ENCODE measurements around the gene SLCO3A1.

SLCO3A1 gene

GRCh38 chr15:91852741-91853510 lies 582 bp upstream of the SLCO3A1 start:
- H3K9ac ChIP-seq (ENCODE audit: low read depth, low read length): no peak overlapping the region
- H3K4me2 ChIP-seq (ENCODE audit: insufficient read depth, low read length): no peak overlapping the region
- H3K9me3 ChIP-seq (ENCODE audit: insufficient read depth, low read length, severe bottlenecking): no peaks in the 10 kb centered on the region
- H2AFZ ChIP-seq (ENCODE audit: low read depth, low read length): no peak overlapping the region
- no peaks in the 10 kb centered on the region for H3K79me2 ChIP-seq (ENCODE audit: insufficient read depth, low read length)
- DNase-seq (no peak), ATAC-seq (ENCODE audit: insufficient read depth, low read depth) (no peak)
- H4K20me1 ChIP-seq (ENCODE audit: insufficient read depth, low read length): no peaks in the 10 kb centered on the region
- H3K36me3 ChIP-seq (ENCODE audit: insufficient read depth, low read length): no peaks in the 10 kb centered on the region
- no peak for TF ChIP-seq EZH2 (IDR thresholded peaks at IDR 0.05; ENCODE audit: borderline replicate concordance, low read depth, low read length, severe bottlenecking)
- TF ChIP-seq, protein P1, sequence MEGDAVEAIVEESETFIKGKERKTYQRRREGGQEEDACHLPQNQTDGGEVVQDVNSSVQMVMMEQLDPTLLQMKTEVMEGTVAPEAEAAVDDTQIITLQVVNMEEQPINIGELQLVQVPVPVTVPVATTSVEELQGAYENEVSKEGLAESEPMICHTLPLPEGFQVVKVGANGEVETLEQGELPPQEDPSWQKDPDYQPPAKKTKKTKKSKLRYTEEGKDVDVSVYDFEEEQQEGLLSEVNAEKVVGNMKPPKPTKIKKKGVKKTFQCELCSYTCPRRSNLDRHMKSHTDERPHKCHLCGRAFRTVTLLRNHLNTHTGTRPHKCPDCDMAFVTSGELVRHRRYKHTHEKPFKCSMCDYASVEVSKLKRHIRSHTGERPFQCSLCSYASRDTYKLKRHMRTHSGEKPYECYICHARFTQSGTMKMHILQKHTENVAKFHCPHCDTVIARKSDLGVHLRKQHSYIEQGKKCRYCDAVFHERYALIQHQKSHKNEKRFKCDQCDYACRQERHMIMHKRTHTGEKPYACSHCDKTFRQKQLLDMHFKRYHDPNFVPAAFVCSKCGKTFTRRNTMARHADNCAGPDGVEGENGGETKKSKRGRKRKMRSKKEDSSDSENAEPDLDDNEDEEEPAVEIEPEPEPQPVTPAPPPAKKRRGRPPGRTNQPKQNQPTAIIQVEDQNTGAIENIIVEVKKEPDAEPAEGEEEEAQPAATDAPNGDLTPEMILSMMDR (IDR thresholded peaks at IDR 0.05; ENCODE audit: borderline replicate concordance, extremely low read depth, low read length, poor library complexity, severe bottlenecking): no peak
- no peak overlapping the region for H3K4me3 ChIP-seq (ENCODE audit: low read depth in 1 of 2, low read length in 2 of 2)
- no peaks in the 10 kb centered on the region for H3K4me1 ChIP-seq (ENCODE audit: insufficient read depth, low read length)
- no peak overlapping the region for H3K27ac ChIP-seq (ENCODE audit: low read length)
- H3K27me3 ChIP-seq (ENCODE audit: insufficient read depth, low read length, poor library complexity): no peaks in the 10 kb centered on the region

DNA sequence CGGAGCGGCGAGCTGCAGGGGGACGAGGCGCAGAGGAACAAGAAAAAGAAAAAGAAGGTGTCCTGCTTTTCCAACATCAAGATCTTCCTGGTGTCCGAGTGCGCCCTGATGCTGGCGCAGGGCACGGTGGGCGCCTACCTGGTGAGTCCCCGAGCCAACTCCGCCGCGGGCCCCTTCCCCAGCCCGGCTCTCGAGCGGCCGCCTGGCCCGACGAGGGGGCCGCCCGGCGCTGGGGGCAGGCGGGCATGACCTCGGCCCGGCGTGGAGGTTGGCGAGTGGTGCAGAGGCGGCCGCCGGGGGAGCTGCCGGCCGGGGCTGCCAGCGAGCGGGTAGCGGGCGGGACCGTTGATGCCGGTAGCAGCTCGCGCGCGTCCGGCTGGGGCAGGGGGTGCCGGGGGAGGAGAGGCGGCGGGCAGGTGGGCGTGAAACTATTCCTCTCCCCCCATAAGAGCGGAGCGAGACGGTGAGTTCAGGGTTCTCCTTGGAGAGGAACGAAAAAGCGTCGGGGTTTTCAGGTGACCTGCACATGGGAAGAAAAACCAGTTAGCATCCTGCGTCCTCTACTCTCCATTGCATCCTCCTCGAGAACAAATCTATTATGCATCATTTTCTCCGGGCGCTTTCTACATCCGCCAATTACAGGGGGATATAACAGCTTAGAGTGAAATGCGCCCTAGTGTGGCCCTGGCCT lies 585 bp downstream of the SLCO3A1 start:
- TF ChIP-seq, protein P1 (IDR thresholded peaks at IDR 0.05; ENCODE audit: borderline replicate concordance, extremely low read depth, low read length, poor library complexity, severe bottlenecking): no peak
- TF ChIP-seq EZH2 (IDR thresholded peaks at IDR 0.05; ENCODE audit: borderline replicate concordance, low read depth, low read length, severe bottlenecking): no peak
- ATAC-seq (ENCODE audit: insufficient read depth, low read depth) (no peak), DNase-seq (no peak)
- H3K4me2 ChIP-seq (ENCODE audit: insufficient read depth, low read length): no peak overlapping the region
- H3K79me2 ChIP-seq (ENCODE audit: insufficient read depth, low read length): no peaks in the 10 kb centered on the region
- H3K4me1 ChIP-seq (ENCODE audit: insufficient read depth, low read length): no peaks in the 10 kb centered on the region
- H3K27ac ChIP-seq (ENCODE audit: low read length): no peak overlapping the region
- no peak overlapping the region for H3K9ac ChIP-seq (ENCODE audit: low read depth, low read length)
- no peaks in the 10 kb centered on the region for H3K9me3 ChIP-seq (ENCODE audit: insufficient read depth, low read length, severe bottlenecking)
- no peaks in the 10 kb centered on the region for H3K36me3 ChIP-seq (ENCODE audit: insufficient read depth, low read length)
- no peaks in the 10 kb centered on the region for H4K20me1 ChIP-seq (ENCODE audit: insufficient read depth, low read length)
- H3K4me3 ChIP-seq (ENCODE audit: low read depth in 1 of 2, low read length in 2 of 2): no peak overlapping the region
- H2AFZ ChIP-seq (ENCODE audit: low read depth, low read length): no peak overlapping the region
- H3K27me3 ChIP-seq (ENCODE audit: insufficient read depth, low read length, poor library complexity): no peaks in the 10 kb centered on the region

- no peak overlapping the region for H3K9ac ChIP-seq (ENCODE audit: low read depth, low read length)
- no peak for ATAC-seq (ENCODE audit: insufficient read depth, low read depth)
- no peak overlapping the region for H2AFZ ChIP-seq (ENCODE audit: low read depth, low read length)
Observed at GRCh38 chr15:91854639-91854990, 1.1 kb downstream of the SLCO3A1 start.

More at GRCh38 chr15:91854639-91854990, 1.1 kb downstream of the SLCO3A1 start:
- no peak for DNase-seq
- Histone ChIP-seq H3K27me3 (ENCODE audit: insufficient read depth, low read length, poor library complexity) (no peaks in the 10 kb centered on the region), H4K20me1 (ENCODE audit: insufficient read depth, low read length) (no peaks in the 10 kb centered on the region), H3K4me3 (ENCODE audit: low read depth in 1 of 2, low read length in 2 of 2) (no peak overlapping the region), H3K36me3 (ENCODE audit: insufficient read depth, low read length) (no peaks in the 10 kb centered on the region), H3K4me1 (ENCODE audit: insufficient read depth, low read length) (no peaks in the 10 kb centered on the region), H3K27ac (ENCODE audit: low read length) (no peak overlapping the region), H3K4me2 (ENCODE audit: insufficient read depth, low read length) (no peak overlapping the region), H3K9me3 (ENCODE audit: insufficient read depth, low read length, severe bottlenecking) (no peaks in the 10 kb centered on the region), H3K79me2 (ENCODE audit: insufficient read depth, low read length) (no peaks in the 10 kb centered on the region)
- TF ChIP-seq, protein P1 (IDR thresholded peaks at IDR 0.05; ENCODE audit: borderline replicate concordance, extremely low read depth, low read length, poor library complexity, severe bottlenecking): no peak
- TF ChIP-seq EZH2 (IDR thresholded peaks at IDR 0.05; ENCODE audit: borderline replicate concordance, low read depth, low read length, severe bottlenecking): no peak
